Measurements from ENCODE around the gene PIP5K1A.

PIP5K1A gene

DNA sequence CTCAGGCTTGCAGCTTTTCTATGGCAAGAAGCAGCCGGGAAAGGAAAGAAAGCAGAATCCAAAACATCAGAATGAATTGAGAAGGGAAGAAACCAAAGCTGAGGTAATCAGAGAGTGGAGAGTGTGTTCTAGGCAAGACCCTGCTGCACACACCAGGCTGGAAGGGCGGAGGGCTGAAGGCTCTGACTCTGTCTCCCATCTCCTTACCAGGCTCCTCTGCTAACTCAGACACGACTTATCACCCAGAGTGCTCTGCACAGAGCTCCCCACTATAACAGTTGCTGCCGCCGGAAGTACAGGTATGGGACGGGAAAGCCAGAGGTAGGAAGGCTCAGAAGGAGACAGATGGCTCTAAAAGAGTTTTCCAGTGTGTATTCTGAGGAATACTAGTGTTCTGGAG lies 31.2 kb upstream of the PIP5K1A start:
- Histone ChIP-seq H3K4me3 (ENCODE audit: low read depth, low read length) (peak overlapping the region; percentile 82; the same call in 1 of the 2 replicates), H3K9me3 (ENCODE audit: control insufficient read depth, insufficient read depth, low read depth, low read length) (no peaks in the 10 kb centered on the region), H3K4me1 (ENCODE audit: control insufficient read depth, insufficient read depth, low read length) (peaks cover 6% of the 10 kb centered on the region; the same call in 1 of the 2 replicates), H3K36me3 (ENCODE audit: control insufficient read depth in 2 of 2, insufficient read depth in 1 of 2, low read length in 2 of 2) (peaks cover 16 to 53% of the 10 kb centered on the region in 2 experiments), H3K27ac (ENCODE audit: extremely low read depth, low read depth, low read length) (no peak overlapping the region)
- TF ChIP-seq TCF7L2 (IDR thresholded peaks at IDR 0.05; ENCODE audit: borderline replicate concordance, low read depth, low read length), result no peak
- no peak for TF ChIP-seq ZNF76 (tag by site-specific recombination; IDR thresholded peaks at IDR 0.05; ENCODE audit: borderline replicate concordance, low read depth)
- no peak for TF ChIP-seq ZNF654 (tag by site-specific recombination; IDR thresholded peaks at IDR 0.05; ENCODE audit: low read depth)
- POLR2A ChIA-PET, result interaction anchor here (1.0 to 3.3 kb wide), 4 partner anchors 7 to 114 kb away, joined by 3 to 23 read pairs (median 3); partner anchors contain the start of genes VPS72 and ZNF687
- CTCF ChIA-PET, result interaction anchor here (0.9 to 1.8 kb wide), 2 partner anchors 9 to 95 kb away, joined by 3 to 5 read pairs; partner anchors contain the start of gene TMOD4

GRCh38 chr1:151171190-151171589 lies 27.2 kb upstream of the PIP5K1A start:
- POLR2A ChIA-PET, result interaction anchor here (0.6 to 2.3 kb wide), 4 partner anchors 16 to 115 kb away, joined by 3 to 14 read pairs (median 4); partner anchors contain the start of gene VPS72
- peaks cover 22 to 81% of the 10 kb centered on the region in 2 experiments for H3K36me3 ChIP-seq (ENCODE audit: control insufficient read depth in 2 of 2, insufficient read depth in 1 of 2, low read length in 2 of 2)
- peak; percentile 96 for TF ChIP-seq SCRT2 (tag by site-specific recombination; IDR thresholded peaks at IDR 0.05)
- TF ChIP-seq ZBTB11 (tag by site-specific recombination; conservative IDR thresholded peaks at IDR 0.05; ENCODE audit: low read depth), result no peak
- peak; percentile 87 for TF ChIP-seq SCRT1 (tag by site-specific recombination; IDR thresholded peaks at IDR 0.05; ENCODE audit: borderline replicate concordance)

DNA sequence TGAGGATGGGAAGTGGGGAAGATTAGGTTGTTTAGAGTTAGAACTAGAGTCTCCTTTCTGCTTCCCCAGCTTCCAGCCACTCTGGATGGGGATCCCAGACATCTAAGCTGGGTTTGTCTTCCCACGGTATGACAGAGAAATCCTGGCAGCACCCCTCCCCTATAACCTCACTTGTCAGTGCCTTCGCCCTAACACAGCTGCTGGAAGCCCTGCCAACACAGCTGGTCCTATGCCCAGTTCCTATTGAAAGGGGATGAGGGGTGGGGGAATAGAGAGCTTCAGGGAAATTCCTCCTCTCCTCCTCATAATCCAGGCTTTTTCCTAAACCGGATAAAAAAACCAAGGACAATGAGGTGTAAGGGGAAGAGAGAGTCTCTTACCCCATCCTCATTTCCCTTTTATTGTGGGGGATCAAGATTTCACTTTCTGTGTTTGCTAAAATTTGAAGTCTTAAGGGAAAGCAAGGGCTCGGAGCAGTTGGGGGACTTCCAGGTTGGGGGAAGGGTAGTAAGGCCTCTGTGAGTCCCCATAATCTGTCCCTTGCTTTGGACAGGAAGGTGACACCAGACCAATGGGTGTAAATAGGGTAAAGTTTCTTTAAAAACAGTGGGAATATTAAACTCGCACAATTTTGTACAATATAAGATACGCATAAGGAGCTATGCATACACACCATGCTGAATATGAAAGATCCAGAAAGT lies 23.2 kb upstream of the PIP5K1A start:
- H3K4me1 ChIP-seq (ENCODE audit: control insufficient read depth, insufficient read depth, low read length), result no peaks in the 10 kb centered on the region
- H3K9me3 ChIP-seq (ENCODE audit: control insufficient read depth, insufficient read depth, low read depth, low read length), result no peaks in the 10 kb centered on the region
- ChIA-PET POLR2A (interaction anchor here (0.8 to 1.4 kb wide), 4 partner anchors 10 to 478 kb away, joined by 3 to 5 read pairs (median 4); partner anchors contain the start of genes GOLPH3L, LYSMD1 and VPS72), CTCF (interaction anchor here (0.6 to 1.7 kb wide), 8 partner anchors 8 to 118 kb away, joined by 3 to 5 read pairs (median 4); no protein-coding TSS in a partner anchor)
- H3K36me3 ChIP-seq (ENCODE audit: control insufficient read depth in 2 of 2, insufficient read depth in 1 of 2, low read length in 2 of 2), result peaks cover 38 to 84% of the 10 kb centered on the region in 2 experiments
- H3K4me3 ChIP-seq (ENCODE audit: low read depth, low read length), result no peak overlapping the region
- no peak for TF ChIP-seq ZNF155 (tag by site-specific recombination; IDR thresholded peaks at IDR 0.05)
- peak; percentile 64 for TF ChIP-seq PRDM1 (tag by site-specific recombination; IDR thresholded peaks at IDR 0.05)
- no peak overlapping the region for H3K27ac ChIP-seq (ENCODE audit: extremely low read depth, low read depth, low read length)

More at GRCh38 chr1:151171190-151171589, 27.2 kb upstream of the PIP5K1A start:
- Histone ChIP-seq H3K4me1 (ENCODE audit: control insufficient read depth, insufficient read depth, low read length) (peaks cover 6% of the 10 kb centered on the region; the same call in 1 of the 2 replicates), H3K27ac (ENCODE audit: extremely low read depth, low read depth, low read length) (no peak overlapping the region), H3K4me3 (ENCODE audit: low read depth, low read length) (no peak overlapping the region), H3K9me3 (ENCODE audit: control insufficient read depth, insufficient read depth, low read depth, low read length) (no peaks in the 10 kb centered on the region)
- CTCF ChIA-PET, result interaction anchor here (0.7 to 0.9 kb wide), 2 partner anchors 81 to 143 kb away, joined by 3 read pairs; no protein-coding TSS in a partner anchor

DNA sequence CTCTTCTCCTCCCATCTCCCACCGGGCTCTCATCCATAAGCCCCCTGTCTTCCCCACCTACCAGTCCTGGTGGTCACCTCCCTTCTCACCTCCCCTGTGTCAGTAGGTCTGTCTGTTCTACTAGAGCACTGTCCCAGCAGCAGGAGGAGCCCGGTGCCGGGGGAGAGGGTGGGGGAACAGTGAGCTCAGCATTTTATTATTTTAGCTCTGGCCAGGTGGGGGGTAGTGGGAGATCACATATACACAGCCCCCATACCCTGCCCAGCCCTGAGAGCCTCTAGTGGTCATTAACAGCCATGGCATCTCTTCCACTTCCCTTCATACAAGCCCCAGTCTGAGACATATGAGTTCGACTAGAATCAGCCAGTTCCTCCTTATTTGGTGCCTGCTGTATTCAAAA lies 22.5 kb upstream of the PIP5K1A start, which contains the start of gene TMOD4:
Gene TMOD4, minus strand, starts transcription at position 119 of the 400 bp plus-strand sequence. CDS start 1,106 bp downstream, outside the sequence.
- Histone ChIP-seq H3K4me1 (ENCODE audit: control insufficient read depth, insufficient read depth, low read length) (no peaks in the 10 kb centered on the region), H3K4me3 (ENCODE audit: low read depth, low read length) (no peak within 1 kb of the TSS), H3K9me3 (ENCODE audit: control insufficient read depth, insufficient read depth, low read depth, low read length) (no peaks in the 10 kb centered on the region), H3K36me3 (ENCODE audit: control insufficient read depth in 2 of 2, insufficient read depth in 1 of 2, low read length in 2 of 2) (peaks cover 43 to 84% of the 10 kb centered on the region in 2 experiments), H3K27ac (ENCODE audit: extremely low read depth, low read depth, low read length) (no peak within 1 kb of the TSS)
- POLR2A ChIA-PET, result interaction anchor here (1.4 kb wide), 1 partner anchor 11 kb away, joined by 5 read pairs; the partner anchor contains the start of gene LYSMD1
- CTCF ChIA-PET, result interaction anchor here (0.6 to 1.7 kb wide), 14 partner anchors 8 to 631 kb away, joined by 3 to 7 read pairs (median 4); partner anchors contain the start of gene VPS72
- no peak for TF ChIP-seq ZNF544 (tag by site-specific recombination; IDR thresholded peaks at IDR 0.05)
- TF ChIP-seq KLF1 (tag by site-specific recombination; IDR thresholded peaks at IDR 0.05), result 0 out of 2 replicates have a peak, but pooled peaks have one; percentile 19
- TF ChIP-seq TCF7L2 (IDR thresholded peaks at IDR 0.05; ENCODE audit: borderline replicate concordance, low read depth, low read length), result no peak
- TF ChIP-seq, protein P1, sequence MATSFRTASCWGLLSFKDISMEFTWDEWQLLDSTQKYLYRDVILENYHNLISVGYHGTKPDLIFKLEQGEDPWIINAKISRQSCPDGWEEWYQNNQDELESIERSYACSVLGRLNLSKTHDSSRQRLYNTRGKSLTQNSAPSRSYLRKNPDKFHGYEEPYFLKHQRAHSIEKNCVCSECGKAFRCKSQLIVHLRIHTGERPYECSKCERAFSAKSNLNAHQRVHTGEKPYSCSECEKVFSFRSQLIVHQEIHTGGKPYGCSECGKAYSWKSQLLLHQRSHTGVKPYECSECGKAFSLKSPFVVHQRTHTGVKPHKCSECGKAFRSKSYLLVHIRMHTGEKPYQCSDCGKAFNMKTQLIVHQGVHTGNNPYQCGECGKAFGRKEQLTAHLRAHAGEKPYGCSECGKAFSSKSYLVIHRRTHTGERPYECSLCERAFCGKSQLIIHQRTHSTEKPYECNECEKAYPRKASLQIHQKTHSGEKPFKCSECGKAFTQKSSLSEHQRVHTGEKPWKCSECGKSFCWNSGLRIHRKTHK (tag by site-specific recombination; IDR thresholded peaks at IDR 0.05), result no peak
- TF ChIP-seq, protein P2, sequence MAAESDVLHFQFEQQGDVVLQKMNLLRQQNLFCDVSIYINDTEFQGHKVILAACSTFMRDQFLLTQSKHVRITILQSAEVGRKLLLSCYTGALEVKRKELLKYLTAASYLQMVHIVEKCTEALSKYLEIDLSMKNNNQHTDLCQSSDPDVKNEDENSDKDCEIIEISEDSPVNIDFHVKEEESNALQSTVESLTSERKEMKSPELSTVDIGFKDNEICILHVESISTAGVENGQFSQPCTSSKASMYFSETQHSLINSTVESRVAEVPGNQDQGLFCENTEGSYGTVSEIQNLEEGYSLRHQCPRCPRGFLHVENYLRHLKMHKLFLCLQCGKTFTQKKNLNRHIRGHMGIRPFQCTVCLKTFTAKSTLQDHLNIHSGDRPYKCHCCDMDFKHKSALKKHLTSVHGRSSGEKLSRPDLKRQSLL (tag by site-specific recombination; IDR thresholded peaks at IDR 0.05), result no peak
- TF ChIP-seq, protein P3, sequence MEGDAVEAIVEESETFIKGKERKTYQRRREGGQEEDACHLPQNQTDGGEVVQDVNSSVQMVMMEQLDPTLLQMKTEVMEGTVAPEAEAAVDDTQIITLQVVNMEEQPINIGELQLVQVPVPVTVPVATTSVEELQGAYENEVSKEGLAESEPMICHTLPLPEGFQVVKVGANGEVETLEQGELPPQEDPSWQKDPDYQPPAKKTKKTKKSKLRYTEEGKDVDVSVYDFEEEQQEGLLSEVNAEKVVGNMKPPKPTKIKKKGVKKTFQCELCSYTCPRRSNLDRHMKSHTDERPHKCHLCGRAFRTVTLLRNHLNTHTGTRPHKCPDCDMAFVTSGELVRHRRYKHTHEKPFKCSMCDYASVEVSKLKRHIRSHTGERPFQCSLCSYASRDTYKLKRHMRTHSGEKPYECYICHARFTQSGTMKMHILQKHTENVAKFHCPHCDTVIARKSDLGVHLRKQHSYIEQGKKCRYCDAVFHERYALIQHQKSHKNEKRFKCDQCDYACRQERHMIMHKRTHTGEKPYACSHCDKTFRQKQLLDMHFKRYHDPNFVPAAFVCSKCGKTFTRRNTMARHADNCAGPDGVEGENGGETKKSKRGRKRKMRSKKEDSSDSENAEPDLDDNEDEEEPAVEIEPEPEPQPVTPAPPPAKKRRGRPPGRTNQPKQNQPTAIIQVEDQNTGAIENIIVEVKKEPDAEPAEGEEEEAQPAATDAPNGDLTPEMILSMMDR (tag by site-specific recombination; IDR thresholded peaks at IDR 0.05), result peak; percentile 39; the same call in 1 of the 2 replicates
- TF ChIP-seq HIC1 (tag by site-specific recombination; IDR thresholded peaks at IDR 0.05), result no peak
